Activated T-helper 1 cell treated with Interleukin-2 at 50 U/mL for 16 hours (primary cell): ENCODE results near the gene OCIAD2.
A peak's percentile ranks its signal among the peaks of the same experiment; 100 is the strongest.
"Not testable (repeated sequence)": the region's sequence is repeated elsewhere in the genome, so short reads cannot be mapped to it uniquely, and the experiment has no call there.

Source experiments
- DNase-seq: peaks from one replicate; pipeline ENCODE4 v3.0.0-alpha.2; 2020; ENCODE audit warnings: low read depth

Gene OCIAD2, protein sequence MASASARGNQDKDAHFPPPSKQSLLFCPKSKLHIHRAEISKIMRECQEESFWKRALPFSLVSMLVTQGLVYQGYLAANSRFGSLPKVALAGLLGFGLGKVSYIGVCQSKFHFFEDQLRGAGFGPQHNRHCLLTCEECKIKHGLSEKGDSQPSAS

DNA sequence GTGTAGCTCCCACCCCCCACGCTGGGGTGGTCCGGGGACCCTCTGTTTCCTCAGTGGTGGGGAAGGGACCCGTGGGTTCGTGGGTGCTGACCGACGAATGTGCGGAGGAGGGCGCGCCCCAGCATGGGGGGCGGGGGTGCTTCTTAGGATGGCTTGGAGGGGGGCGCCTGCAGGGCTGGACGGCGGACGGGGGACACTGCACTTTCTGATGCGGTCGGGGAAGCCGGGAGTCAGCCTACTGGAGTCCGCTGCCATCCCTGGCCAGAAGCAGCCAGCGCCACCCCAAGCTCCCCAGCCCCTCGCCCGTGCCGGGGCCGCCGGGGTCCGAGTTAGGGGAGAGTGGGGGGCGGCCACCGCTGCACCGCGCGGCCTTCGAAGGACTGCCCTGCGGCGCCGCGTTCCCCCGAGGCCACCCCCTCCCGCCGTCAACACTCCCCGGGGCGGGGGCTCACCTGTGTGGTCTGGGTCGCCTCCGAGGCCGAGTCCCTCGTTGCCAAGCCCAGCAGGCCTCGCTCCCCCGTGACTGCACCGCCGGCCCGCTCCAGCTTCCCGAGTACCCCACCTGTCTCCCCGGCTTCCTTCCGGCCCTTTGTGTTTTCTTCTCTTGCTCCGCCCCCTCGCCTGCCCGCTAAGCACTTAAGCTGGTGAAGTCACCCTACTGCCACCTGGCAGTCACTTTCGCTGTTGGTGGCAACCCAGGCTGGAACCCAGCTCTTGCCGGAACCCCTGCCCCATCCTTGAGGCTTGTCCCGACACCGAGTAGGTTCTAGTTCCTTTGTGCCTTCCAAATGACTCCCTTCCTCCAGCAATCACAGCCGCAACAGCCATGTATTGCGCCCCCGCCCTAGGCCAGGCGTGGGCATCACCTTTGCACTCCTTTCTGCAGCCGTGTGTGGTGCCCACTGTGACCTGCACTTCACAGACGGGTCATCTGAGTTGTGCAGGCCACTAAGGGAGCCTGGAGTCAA lies at the start of gene OCIAD2:
OCIAD2 (minus strand) TSS at position 569 of the 968 bp plus-strand sequence. CDS start 2,225 bp downstream, outside the sequence.
- DNase-seq, result peak; percentile 77

DNA sequence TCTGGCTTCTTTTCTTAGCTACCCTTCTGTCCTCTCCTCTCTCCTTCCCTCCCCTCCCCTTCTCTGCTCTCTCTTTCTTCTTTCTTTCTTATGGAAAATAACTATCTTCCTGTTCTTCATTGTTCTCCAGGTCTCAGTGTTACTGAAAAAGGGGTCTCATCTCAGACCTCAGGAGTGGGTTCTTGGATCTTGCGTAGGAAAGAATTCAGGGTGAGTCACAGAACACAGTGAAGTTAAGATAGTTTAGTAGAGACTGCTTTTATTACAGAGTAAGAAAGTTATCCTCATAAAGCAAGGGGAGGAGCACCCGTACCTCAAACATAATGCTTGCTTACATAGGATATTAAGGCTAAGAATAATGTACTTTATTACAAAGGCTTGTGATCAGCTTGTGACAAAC lies 47.7 kb upstream of the OCIAD2 start:
- DNase-seq, result no peak

DNA sequence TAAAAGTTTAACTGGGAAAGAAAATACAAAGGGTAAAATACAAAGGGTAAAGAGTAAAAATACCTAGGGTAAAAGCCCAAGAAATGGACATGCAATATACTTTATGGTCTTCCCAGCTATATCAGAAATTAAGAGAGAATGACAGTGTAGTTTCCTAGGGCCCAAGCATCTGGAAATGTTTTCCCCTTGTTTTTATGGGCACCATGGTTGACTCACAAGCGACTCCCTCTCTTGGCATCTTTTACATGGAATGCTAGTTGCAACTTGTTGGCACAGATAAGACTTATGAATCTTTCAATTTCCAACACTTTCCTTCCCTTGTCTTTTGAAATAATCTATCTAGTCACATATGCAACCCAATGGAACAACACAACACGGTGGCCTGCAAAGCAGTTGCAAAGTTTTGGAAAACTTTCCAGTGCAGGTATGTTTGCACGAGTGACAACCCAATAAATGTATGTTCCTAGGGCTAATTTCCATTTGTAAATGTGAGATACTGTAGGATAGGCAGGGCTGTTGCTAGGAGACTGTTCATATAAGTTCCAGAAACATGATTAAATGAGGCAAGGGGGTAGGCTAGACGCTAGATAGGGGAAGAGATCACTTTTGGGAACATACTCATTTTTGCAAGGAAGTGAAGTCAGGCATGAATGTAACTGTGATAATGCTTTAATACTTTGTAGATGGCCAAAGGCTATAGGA lies 43.1 kb upstream of the OCIAD2 start:
- no peak for DNase-seq

DNA sequence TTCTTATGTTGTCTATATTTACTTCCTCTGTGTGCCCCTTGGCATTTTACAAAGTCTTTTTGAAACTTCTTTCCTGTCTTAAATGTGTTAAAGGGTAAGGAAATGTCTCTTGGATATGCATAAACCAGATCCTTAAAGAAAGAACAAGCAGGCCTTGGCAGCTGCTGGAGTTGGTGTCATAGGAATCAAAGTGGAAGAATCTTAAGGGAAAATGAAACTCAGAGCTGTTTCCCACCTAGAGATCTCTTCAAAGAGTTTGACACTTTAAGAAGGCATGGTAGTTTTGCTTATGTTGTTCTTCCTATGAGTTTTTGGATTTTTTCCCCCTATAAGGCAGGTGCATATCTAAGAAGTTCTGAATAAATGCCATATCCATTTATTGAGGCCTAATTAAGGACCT lies 42.5 kb upstream of the OCIAD2 start:
- DNase-seq, result no peak

DNA sequence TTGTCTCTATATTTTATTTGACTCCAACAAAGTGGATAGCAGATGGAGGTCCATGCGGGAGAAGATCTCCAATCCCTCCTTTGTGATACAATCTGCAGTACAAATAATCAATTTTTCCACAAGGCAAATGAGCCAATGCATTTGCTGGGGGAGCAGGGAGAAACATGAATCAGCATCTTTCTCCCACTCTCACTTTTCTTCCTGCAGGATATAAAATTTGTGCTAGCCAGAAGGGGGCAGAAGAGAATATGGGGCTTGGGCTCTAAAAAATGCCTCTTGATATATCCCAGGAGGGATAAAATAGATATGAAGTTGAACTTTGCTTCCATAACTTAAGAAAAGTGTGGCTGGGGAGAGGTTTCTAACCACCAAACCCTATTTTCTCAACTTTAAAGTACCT lies 41.2 kb upstream of the OCIAD2 start:
- DNase-seq, result no peak

DNA sequence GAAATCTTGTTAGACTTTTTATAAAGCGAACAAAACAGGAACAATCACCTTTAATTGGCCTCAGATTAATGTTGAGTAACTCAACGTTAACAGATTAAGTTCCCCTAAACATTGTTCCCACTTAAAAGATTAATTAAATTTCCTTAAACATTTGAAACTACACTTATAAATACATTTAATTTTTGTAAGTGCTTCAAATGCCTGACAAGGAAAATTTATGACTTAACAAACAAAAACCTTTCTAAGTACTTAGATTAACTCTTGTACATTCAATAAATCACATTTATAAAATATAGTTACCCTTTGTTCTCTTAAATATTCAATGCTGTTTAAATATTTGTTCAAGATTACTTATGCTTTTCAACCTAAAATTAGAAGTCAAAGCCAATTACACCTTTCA lies 39.4 kb upstream of the OCIAD2 start:
- DNase-seq, result no peak

DNA sequence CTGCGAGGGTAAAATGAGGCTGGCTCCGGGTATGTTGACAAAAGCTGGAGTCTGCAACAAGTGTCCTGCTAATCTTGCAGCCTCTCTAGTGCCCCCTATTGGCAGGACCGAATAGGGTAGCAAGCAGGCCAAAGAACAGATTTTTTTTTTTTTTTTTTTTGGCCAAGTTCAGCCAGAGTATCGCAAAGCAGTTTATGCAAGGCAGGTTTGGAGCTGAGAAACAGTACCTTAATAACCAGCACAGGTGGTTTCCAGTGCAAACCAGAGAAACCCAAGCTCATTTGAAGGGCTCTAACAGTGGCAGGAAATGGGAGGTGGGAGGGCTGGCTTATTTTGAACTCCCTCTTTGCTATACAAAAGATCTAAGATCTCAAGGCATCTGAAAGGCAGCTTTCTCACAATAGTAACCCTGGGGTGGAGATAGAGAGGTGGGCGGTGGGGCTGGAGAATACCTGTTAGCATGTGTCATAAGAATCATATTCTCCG lies 38.2 kb upstream of the OCIAD2 start:
- DNase-seq, result no peak

DNA sequence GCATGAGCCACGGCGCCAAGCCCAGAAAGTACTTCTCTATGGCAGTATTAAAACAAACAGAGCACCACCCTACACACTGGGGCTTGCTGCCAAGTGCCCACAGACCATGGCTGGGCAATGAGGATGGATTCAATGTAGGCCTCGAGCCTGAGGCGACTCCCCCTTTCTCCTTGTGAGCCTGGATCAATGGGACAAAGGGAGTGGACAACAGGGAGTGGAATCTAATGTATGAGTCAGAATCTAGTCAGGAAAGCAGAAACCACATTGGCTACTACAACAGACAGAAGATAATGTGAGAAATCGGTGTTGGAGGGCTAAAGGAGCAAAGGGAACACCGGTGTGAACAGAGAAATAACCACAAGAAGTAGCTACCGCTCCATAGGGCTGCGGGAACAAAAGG lies 37.7 kb upstream of the OCIAD2 start:
- no peak for DNase-seq

DNA sequence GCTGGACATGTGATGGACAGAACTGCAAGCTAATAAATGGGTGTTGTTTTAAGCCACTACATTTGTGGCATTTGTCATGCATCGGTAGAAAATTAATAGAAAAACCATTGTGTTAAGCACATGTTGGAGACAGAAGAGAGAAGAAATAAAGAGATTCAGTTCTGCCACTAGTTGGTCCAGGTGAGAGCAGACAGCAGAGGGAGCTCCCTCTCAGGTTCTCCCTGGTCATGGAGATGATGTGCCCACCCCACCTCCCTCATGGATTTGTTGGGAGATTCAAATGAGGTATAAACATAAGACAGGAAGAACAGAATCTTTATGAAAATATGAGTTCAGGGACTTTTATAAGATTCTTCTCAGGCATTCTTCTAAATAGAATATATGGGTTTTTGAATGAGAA lies 36.8 kb upstream of the OCIAD2 start:
- no peak for DNase-seq

DNA sequence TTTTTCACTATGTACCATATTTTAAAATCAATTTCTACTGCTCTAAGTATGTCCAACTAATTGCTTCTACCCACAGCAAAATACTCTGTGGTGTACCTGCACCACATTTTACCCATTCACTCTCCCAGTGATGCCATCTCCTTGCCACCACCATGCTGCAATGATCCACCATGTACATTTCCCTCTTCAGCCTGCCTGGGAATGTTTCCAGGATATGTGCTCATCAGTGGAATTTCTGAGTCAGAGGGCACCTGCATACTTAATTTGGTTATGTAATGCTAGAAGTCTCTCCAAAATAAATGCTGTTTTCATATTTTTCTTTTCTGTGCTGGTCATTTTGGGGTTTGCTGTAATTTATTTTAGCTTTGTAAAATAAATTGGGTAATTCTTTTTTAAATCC lies 33.2 kb upstream of the OCIAD2 start:
- no peak for DNase-seq

DNA sequence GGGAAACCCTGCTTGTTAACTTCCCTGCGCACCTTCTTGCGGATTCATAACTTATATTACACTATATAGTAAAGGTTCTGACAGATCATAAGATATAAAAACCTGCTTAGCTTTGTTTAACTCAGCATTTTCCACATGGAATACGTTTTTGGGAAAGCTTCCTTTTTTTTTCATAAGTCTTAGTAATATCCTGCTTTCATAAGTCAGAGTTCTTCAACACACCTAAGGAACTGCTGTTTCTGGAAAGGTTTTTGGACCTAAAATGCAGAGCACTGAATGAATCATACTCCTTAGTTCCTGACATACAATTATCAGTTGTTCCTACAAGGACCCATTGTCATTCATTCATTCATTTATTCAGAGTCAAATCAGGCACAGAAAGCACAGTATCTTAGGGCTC lies 32.3 kb upstream of the OCIAD2 start:
- no peak for DNase-seq

DNA sequence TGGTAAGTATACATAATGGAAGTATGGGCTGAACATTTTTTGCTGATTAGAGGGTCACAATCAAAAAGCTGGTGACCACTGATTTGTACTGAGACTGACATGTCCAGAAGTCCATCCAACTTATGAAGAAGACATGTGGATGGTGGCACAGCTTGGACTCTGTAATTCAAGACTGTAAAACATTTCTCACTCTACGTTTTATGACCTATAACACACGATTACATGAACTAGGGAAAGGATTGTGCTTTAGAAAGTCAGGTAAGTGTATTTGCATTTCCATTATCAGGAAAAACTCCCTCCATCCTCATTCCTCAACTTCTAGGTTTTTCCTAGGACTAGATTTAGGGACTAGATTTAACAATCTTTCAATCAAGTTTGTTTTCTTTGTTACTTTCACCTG lies 30.5 kb upstream of the OCIAD2 start:
- DNase-seq, result no peak

DNA sequence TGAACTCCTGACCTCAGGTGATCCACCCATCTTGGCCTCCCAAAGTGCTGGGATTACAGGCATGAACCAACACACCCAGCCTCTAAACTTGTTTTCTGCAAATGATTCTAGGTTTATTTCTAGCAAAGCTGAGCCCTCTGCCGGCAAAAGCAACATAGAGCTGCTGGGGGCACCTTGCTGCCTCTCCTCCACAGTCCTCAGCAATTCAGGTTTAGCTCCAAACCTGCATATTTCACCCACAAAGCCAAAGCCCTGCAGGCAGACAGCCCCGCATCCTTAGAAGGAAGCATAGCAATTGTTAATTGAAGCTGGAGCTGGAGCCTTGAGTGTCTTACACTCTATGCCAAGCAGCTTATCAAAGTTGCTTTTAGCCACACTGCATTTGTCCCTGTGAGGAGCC lies 24.9 kb upstream of the OCIAD2 start:
- no peak for DNase-seq

DNA sequence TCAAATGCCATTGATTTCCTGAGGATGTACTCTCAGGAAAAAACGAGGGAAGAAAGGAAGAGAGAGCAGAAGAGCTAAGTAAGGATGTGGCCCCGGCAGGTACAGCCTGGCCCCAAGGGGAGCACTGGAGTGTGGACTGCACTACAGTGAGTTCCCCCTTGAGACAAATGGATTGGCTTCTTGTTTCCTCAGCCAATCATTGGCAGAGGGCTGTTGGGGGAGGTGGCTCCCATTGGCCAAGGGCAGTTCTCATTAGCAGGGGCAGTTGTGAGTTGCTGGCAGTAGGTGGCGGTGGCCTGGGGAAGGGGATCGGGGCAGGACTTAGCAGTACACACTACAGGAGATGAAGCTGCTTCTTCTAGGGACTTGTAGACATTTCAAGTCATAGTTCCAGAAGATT lies 24.1 kb upstream of the OCIAD2 start:
- DNase-seq, result no peak

DNA sequence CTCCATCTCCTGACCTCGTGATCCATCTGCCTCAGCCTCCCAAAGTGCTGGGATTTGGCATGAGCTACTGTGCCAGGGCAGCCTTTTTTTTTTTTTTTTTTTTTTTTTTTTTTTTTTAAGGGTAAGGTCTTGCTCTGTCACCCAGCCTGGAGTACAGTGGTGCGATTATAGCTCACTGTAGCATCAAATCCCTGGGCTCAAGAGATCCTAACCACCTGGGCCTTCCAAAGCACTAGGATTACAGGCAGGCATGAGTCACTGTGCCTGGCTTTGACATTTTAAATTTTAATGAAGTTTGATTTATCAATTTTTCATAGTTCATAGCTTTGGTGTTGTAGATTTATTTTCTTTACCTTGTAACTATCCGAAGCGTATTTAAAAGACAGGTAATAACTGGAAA lies 17.8 kb upstream of the OCIAD2 start:
- DNase-seq, result no peak

DNA sequence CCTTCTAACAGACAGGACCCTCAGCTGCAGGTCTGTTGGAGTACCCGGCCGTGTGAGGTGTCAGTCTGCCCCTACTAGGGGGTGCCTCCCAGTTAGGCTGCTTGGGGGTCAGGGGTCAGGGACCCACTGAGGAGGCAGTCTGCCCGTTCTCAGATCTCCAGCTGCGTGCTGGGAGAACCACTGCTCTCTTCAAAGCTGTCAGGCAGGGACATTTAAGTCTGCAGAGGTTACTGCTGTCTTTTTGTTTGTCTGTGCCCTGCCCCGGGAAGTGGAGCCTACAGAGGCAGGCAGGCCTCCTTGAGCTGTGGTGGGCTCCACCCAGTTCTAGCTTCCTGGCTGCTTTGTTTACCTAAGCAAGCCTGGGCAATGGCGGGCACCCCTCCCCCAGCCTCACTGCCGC lies 16.5 kb upstream of the OCIAD2 start:
- not testable (repeated sequence) for DNase-seq

DNA sequence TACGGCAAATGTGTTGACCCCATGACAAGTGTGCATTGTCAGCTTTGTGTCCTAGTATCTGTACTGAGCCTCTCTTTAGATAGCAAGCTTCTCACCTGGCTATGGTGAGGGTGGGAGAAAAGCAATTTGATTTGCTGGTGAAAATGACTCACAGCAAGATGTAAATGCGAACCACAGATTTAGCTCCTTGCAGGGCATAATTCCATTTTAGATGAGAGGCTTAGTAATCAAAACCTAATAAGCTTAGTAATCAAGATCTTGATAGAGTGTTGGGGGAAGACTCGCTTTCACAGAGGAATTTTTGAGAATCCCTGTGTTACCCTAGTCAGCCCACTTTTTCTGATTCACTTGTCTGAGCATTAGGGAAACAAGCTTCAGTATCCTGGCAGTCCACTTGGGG lies 7.7 kb upstream of the OCIAD2 start:
- DNase-seq, result no peak

DNA sequence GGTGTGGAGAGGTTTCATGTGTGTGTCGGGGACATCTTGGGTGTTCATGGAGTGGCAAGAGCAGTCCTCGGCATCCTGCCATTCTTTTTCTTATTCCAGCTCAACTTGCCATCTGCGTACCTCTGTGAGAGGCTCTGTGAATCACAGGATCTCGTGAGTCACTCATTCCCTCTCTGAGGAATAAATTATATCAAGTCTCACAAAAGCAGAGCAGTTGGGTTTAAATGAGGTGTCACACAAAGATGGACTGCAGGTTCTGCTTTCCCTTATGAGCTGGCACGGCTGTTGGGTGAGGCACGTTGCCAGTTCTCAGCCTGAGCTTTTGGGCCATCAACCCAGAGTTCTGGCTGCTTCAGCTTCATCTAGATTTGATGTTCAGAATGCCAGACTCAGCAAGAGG lies 6.8 kb upstream of the OCIAD2 start:
- DNase-seq, result no peak

DNA sequence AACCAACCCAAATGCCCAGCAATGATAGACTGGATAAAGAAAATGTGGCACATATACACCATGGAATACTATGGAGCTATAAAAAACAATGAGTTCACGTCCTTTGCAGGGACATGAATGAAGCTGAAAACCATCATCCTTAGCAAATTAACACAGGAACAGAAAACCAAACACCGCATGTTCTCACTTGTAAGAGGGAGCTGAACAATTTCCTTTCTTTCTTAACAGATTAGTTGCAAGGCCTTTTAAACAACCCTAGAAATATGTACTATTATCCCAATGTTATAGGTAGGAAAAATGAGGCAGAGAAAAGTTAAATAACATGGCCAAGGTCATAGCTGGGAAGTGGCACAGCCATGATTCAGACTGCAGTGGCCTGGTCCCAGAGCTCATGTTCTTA lies 5.8 kb upstream of the OCIAD2 start:
- no peak for DNase-seq

DNA sequence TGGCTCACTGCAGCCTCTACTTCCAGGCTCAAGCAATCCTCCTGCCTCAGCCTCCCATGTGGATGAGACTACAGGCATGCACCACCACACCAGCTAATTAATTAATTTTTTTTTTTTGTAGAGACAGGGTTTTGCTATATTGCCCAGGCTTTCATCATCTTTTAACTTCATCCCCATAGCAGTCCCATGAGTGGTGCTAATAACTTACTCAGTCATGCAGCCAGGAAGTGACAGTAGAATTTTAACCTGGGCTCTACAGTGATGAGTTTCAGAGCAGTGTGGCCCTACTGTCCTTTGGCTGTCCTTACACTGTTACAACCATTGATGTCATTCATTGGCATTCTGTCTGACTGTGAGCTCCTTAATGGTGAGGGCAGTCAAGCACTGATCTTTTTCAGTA lies 3.9 kb upstream of the OCIAD2 start:
- DNase-seq, result no peak

DNA sequence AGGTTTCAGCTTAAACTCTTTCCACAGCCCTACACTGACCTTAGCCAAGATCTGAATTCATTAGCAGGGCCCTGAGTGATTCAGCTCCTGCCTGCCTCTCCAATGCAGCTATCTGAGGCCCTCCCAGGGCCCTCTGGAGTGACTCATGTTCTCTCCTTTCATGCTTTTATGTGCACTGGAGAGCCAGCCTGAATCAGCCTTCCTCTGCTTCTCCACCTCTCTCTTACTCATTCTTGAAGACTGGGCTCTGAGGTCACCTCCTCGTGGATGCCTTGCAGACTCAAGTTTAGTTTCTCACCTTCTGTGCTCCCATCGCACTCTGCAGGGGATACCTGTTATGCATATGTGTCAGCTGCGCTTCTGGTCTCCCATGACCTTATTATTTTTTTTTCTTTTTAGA lies 3.1 kb upstream of the OCIAD2 start:
- peak; percentile 13 for DNase-seq

DNA sequence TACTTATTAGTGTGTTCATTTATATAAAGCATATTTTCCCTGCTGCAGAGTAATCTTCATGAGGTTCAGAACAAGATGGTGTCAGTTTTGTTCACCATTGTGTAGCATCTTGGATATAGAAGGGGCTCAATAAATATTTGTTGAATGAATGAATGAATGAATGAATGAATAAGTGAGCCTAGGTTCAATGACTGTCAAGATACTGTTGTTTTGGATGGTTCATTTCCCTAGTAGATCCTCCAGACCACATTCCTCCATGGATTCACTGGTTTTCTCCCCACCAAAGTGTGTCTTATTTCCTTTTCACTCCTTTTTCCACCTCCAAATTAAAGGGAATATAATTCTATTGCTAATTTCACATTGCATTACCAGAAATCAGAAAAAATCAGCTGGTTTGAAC lies 2.1 kb upstream of the OCIAD2 start:
- DNase-seq, result no peak
